Cortex of kidney (tissue), 1 donor: ENCODE data around the gene ZNF462.
"Not testable (repeated sequence)": the region's sequence is repeated elsewhere in the genome, so short reads cannot be mapped to it uniquely, and the experiment has no call there.

ENCODE experiments used
- DNase-seq: peaks from one replicate; lab custom pipeline; 2025; lab: John Stamatoyannopoulos, UW

The ZNF462 gene

DNA sequence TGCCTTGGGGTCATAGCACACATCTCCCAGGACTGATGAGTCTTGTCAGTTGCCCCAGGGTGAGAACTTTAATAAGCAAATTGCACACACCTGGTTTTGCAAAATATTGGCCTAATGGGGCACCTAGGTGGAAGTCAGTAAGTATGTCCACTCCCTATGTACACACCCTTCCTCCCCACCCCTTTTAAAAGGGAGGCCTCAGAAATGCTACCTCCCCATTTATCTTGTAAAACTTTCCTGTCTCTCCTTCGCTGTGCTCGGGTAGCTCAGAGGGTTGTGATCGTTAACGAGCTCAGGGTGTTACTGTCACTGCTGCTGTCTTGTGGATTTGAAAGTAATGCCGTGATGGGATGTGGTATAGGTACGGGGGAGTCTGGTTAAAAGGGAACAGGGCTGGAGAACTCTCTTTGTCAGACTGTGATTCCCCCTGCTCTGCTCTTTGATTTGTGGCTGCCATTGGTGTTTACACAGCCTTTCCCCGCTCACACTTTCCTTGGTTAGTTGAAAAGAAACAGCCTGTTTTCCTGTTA lies 26.2 kb downstream of the ZNF462 start:
- DNase-seq = no peak

DNA sequence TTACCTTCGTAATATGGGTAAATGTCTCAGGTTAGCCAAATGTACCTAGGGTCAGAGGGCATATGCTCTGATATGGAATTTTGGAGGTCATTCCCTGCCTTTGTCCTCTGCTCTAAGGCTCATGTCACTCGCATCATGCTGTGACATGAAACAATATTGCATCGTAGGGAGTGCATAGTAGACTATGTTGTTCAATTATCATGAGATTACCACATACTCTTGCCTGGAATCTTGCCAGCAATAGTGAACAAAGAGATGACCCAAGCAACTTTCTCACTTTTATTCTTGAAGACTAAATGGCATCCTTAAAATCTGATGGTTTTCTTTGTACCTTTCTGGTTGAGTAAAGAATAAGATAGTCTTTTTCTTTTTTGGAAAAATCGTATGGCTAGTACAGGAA lies 27.6 kb downstream of the ZNF462 start:
- DNase-seq = no peak

DNA sequence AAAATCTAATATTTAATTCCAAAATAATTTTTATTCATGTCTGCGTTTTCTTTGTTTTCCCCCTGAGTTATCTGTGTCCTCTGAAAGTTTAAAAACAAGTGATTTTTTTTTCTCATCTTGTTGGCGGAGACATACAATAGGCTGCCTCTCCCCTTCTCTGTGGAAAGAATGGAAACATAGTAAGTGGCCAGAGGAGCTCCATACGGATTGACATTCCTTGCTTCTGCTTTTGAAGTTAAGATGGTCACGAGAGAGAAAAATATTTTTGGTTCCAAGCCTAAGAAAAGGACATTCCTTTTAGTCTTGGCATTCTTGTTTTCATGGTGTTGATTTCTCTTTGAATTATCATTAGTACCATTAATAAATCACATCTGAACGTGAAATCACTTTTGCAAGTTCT lies 28.3 kb downstream of the ZNF462 start:
- no peak for DNase-seq

DNA sequence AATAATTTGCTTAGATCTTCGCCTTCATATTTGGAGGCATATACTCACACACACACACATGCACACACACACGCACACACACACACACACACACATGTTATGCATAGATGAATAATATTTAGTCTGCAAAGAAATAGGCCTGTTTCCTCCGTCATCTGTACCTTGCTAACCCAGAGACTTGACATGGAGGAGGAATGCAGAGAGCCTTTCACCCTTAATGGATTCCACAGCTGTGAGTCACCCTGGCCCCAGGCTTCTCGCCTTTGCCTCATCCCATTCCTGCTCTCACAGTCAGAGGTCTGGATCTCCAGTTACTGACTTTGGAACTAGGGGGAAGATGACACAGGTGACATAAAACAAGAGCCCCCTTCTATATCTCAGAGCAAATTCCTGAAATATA lies 29.7 kb downstream of the ZNF462 start:
- no peak for DNase-seq

- DNase-seq = no peak
Measured at GRCh38 chr9:106893088-106893487, 30.1 kb downstream of the ZNF462 start.

DNA sequence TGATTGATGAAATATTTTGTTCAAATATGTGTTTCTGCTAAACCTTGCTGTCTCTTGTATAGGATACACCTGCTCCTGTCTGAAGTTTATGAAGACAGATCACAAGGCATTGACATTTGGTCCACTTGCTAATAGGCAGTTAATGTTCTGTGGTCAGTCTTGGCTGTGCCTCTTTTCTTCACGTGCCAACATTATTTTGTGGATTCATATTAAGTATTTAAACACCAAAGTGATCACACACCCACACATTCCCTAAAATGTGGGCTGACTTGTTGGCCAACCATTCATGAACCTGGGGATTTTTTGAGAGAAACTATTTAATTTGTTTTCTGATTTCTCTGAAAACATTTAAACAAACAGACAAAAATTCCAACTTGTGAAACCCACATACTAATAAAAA lies 33.7 kb downstream of the ZNF462 start:
- DNase-seq = no peak

DNA sequence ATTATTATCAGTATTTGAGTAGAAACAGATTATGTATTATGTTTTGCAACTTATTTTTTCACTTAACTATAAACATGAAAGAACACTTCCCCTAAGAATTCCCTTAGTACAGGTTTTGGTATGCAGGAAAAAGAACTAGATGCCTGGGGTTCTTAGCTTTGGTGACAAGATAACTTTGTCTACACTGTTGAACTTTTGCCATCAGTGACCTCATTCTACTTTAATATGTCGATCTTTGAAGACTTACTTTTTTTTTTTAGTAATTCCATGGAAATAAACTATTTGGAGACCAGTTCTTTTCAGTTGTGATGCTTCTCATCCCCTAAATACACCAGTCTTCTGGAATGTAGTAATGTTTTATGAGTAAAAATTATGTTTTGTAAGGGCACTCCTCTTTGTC lies 34.3 kb downstream of the ZNF462 start:
- DNase-seq = no peak

DNA sequence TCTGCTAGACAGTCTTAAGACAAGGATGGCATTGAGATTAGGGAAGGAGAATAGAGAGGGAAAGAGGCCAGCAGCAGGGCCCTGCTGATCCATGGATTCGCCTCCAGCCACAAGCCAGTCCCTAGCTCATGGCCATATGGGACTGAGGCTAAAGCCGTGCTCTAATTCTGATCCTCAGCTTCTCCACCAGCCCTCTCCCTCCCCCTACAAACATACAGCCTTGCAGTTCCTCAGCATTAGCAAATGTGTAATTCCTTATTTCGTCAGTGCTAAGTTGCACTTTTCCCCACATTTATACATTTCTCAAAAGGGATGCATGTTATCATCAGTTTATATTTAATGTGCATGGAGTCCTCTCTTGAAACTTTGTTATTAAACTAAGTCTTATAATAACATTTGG lies 34.8 kb downstream of the ZNF462 start:
- no peak for DNase-seq

- not testable (repeated sequence) for DNase-seq
Measured at GRCh38 chr9:106900523-106900922, 37.6 kb downstream of the ZNF462 start.

GRCh38 chr9:106906129-106906528 lies 43.2 kb downstream of the ZNF462 start:
- DNase-seq = no peak

- no peak for DNase-seq
Measured at GRCh38 chr9:106911951-106912350, 49.0 kb downstream of the ZNF462 start.

DNA sequence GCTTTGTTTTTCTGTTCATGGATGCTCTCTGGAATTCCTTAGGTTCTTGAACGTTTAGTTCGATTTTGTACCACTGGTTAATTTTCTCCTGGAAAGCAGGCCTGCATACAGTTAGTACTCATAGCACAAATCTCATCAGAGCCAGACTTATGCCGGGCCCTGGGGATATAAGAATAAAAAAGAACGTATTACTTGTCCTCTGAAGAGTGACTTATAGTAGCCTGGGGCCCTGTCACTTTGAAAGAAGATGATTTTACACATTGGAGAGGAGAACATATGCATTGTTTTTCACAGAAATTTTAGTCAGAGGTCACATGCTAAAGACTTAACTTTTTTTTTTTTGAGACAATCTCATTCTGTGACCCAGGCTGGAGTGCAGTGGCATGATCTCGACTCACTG lies 50.3 kb downstream of the ZNF462 start:
- DNase-seq = no peak

GRCh38 chr9:106915851-106916250 lies 52.9 kb downstream of the ZNF462 start:
- no peak for DNase-seq

DNA sequence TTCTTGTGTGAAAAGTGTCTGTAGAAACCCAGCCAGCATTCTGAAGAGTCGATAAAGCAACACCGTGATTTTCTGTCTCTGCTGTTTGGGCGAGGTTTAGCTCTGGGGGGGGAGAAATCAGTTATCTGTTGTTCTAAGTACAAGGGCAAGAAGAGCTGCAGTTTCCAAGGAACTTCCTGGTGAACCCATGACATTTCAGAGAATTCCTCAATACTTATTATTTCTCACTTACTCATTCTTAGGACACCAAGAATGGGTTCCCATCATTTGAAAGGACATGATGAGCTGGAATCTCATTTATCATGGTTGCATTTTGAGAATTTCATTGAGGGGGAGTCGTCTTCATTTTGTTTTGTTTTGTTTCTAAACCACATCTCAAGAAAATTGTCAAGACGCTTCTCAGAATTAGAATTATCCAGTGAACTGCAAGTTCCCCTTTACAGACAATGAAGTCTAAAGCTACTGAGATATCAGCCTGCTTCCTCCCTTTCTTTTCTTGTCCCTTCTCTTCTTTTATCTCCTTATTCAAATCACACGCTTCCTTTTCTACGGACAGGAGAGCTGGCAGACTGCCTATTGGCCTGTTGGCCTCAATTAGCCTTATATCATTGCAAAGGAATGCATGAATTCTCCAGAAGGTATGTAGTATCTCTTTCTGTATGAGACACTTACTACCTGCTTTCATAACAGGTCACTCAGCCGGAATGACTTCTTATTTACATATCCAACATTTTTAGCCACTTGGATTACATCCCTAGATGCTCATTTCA lies 53.7 kb downstream of the ZNF462 start:
- no peak for DNase-seq

- no peak for DNase-seq
Measured at GRCh38 chr9:106918825-106919509, 56.0 kb downstream of the ZNF462 start.

DNA sequence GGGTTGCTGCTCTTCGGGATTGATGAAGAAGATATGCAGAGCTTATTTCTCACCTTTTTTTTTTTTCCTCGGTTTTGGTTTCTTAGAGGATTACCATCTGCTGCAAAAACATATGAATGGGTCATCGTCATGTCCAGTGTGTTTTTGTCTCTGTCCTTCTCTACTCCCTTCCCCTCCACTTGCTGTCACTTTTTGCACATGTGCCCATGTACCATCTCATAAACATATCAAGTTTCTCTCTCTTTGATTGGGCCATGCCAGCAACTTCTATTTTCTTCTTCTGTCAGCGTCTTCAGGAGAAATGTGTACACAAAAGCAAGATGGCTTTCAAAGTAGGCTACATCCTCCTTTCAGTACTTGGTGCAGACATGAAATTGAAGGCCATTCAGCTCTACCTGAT lies 57.1 kb downstream of the ZNF462 start:
- DNase-seq = no peak

DNA sequence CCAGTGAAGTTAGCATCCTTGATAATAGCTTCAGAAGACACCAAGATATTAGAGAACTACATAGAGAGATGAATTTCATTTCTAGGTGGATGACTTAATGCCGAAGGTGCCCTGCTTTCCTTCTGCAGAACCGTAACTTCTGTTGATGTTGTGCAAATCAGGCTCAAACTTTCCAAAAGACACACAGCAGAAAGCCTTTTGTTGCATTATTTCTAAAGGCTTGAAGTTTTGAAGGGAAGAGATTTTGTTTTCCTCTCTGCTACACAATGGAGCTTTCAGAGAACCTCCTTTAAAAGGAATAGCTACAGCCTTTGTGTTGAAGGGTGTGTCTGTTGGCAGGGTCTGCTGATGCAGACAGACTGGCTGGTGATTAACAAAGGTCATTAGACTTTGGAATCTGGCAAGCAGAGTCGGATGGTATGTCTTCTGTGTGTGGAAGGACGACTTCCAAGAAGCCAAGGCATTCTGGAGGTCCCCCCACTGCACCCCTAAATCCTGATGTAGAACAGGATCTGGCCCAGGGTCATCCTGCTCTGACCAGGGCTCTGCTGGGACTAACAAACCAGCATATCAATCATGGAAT lies 57.8 kb downstream of the ZNF462 start:
- no peak for DNase-seq

- DNase-seq = no peak
Measured at GRCh38 chr9:106921341-106921899, 58.5 kb downstream of the ZNF462 start.

DNA sequence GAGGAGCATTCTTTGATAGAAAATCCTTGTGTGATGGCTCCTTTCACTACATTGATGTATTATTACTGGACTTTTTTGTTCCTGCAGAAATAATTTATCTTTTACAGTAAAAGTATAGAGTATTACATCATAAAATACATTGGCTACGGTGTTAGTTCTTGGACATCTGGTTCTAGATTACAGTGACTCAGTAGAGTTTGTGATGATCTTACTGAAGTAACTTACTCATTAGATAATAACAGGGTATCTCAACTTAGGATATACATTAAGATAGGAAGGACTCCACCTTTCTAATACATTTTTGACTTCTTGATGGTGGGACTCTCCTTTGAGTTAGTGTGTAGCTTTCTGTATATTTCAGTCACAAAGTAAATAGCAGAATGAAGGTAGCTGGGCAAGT lies 59.1 kb downstream of the ZNF462 start:
- no peak for DNase-seq

DNA sequence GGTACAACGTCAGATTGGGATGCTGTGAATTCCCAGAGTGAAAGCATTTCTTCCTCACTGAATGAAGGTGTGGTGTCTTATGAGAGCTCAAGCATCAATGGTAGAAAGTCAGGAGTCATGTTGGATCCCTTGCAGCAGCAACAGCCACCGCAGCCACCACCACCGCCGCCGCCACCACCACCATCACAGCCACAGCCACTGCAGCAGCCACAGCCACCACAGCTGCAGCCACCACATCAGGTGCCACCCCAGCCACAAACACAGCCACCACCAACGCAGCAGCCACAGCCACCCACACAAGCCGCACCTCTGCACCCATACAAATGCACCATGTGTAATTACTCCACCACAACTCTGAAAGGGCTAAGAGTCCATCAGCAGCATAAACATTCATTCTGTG lies 62.4 kb downstream of the ZNF462 start:
- DNase-seq = no peak

GRCh38 chr9:106927916-106928315 lies 65.0 kb downstream of the ZNF462 start:
- DNase-seq = no peak

DNA sequence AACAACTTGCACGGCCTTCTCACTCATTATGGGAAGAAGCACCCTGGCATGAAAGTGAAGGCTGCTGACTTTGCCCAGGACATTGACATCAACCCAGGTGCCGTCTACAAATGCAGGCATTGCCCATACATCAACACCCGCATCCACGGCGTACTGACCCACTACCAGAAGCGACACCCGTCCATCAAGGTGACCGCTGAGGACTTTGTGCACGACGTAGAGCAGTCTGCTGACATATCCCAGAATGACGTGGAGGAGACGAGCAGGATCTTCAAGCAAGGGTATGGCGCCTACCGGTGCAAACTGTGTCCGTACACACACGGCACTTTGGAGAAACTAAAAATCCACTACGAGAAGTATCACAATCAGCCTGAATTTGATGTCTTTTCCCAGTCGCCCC lies 65.4 kb downstream of the ZNF462 start:
- no peak for DNase-seq
